ENCODE data around the gene FARP2.
A peak's percentile ranks its signal among the peaks of the same experiment; 100 is the strongest.
"Not testable (repeated sequence)": the region's sequence is repeated elsewhere in the genome, so short reads cannot be mapped to it uniquely, and the experiment has no call there.

Gene FARP2

GRCh38 chr2:241368643-241369042 lies 12.6 kb downstream of the FARP2 start:
- no peak for DNase-seq

- DNase-seq: no peak
These were observed 16.4 kb downstream of the FARP2 start for GRCh38 chr2:241372361-241372992.

GRCh38 chr2:241373446-241373845 lies 17.4 kb downstream of the FARP2 start:
- DNase-seq: no peak

GRCh38 chr2:241373906-241374305 lies 17.8 kb downstream of the FARP2 start:
- DNase-seq: not testable (repeated sequence)

GRCh38 chr2:241375300-241375699 lies 19.2 kb downstream of the FARP2 start:
- DNase-seq: no peak

GRCh38 chr2:241376808-241377207 lies 20.7 kb downstream of the FARP2 start:
- no peak for DNase-seq

- no peak for DNase-seq
These were observed 22.7 kb downstream of the FARP2 start for GRCh38 chr2:241378816-241379215.

- no peak for DNase-seq
These were observed 23.7 kb downstream of the FARP2 start for GRCh38 chr2:241379481-241380480.

GRCh38 chr2:241381872-241382271 lies 25.8 kb downstream of the FARP2 start:
- DNase-seq: no peak

- DNase-seq: not testable (repeated sequence)
These were observed 29.4 kb downstream of the FARP2 start for GRCh38 chr2:241385450-241385849.

- no peak for DNase-seq
These were observed 30.4 kb downstream of the FARP2 start for GRCh38 chr2:241386519-241386918.

GRCh38 chr2:241389697-241390096 lies 33.6 kb downstream of the FARP2 start:
- DNase-seq: no peak

- no peak for DNase-seq
These were observed 34.5 kb downstream of the FARP2 start for GRCh38 chr2:241390301-241391206.

- peak; percentile 68 for DNase-seq
These were observed 36.0 kb downstream of the FARP2 start for GRCh38 chr2:241391892-241392665.

GRCh38 chr2:241392753-241393152 lies 36.7 kb downstream of the FARP2 start:
- not testable (repeated sequence) for DNase-seq

- peak; percentile 25 for DNase-seq
These were observed 37.6 kb downstream of the FARP2 start for GRCh38 chr2:241393524-241394196.

- not testable (repeated sequence) for DNase-seq
These were observed 40.7 kb downstream of the FARP2 start for GRCh38 chr2:241396809-241397208.

- DNase-seq: no peak
These were observed 44.1 kb downstream of the FARP2 start for GRCh38 chr2:241399941-241400922.

GRCh38 chr2:241408849-241409248 lies 52.8 kb downstream of the FARP2 start:
- DNase-seq: no peak

- DNase-seq: peak; percentile 86
These were observed 54.7 kb downstream of the FARP2 start for GRCh38 chr2:241410739-241411176.
